ENCODE results near the gene ASCC2.
"Not testable (repeated sequence)": the region's sequence is repeated elsewhere in the genome, so short reads cannot be mapped to it uniquely, and the experiment has no call there.

Gene ASCC2

GRCh38 chr22:29842740-29843139 is 4.7 kb upstream of the ASCC2 start:
- Histone ChIP-seq H3K9ac (no peak overlapping the region), H3K4me1 (peaks cover 4% of the 10 kb centered on the region), H3K4me2 (ENCODE audit: low read length) (no peak overlapping the region), H3K9me3 (ENCODE audit: control insufficient read depth, low read length) (no peaks in the 10 kb centered on the region), H2AFZ (no peak overlapping the region), H3K27me3 (ENCODE audit: control insufficient read depth, insufficient read depth, low read length) (no peaks in the 10 kb centered on the region), H3K4me3 (ENCODE audit: low read depth, low read length) (no peak overlapping the region), H3K79me2 (no peaks in the 10 kb centered on the region), H3K36me3 (ENCODE audit: control insufficient read depth, insufficient read depth, low read length) (no peaks in the 10 kb centered on the region), H3K27ac (no peak overlapping the region)
- no peak for TF ChIP-seq CTCF (IDR thresholded peaks at IDR 0.05)

GRCh38 chr22:29842172-29842571 is 4.1 kb upstream of the ASCC2 start:
- Histone ChIP-seq H3K9me3 (ENCODE audit: control insufficient read depth, low read length) (no peaks in the 10 kb centered on the region), H3K36me3 (ENCODE audit: control insufficient read depth, insufficient read depth, low read length) (no peaks in the 10 kb centered on the region), H3K4me3 (ENCODE audit: low read depth, low read length) (no peak overlapping the region), H3K4me1 (peaks cover 4% of the 10 kb centered on the region), H3K79me2 (no peaks in the 10 kb centered on the region), H3K9ac (no peak overlapping the region), H3K4me2 (ENCODE audit: low read length) (no peak overlapping the region), H3K27me3 (ENCODE audit: control insufficient read depth, insufficient read depth, low read length) (no peaks in the 10 kb centered on the region), H3K27ac (no peak overlapping the region), H2AFZ (no peak overlapping the region)
- no peak for TF ChIP-seq CTCF (IDR thresholded peaks at IDR 0.05)

GRCh38 chr22:29840498-29840897 is 2.4 kb upstream of the ASCC2 start:
- Histone ChIP-seq H3K4me2 (ENCODE audit: low read length) (no peak overlapping the region), H3K27ac (no peak overlapping the region), H3K9ac (no peak overlapping the region), H3K79me2 (no peaks in the 10 kb centered on the region), H3K36me3 (ENCODE audit: control insufficient read depth, insufficient read depth, low read length) (no peaks in the 10 kb centered on the region), H3K4me1 (peaks cover 4% of the 10 kb centered on the region), H3K9me3 (ENCODE audit: control insufficient read depth, low read length) (no peaks in the 10 kb centered on the region), H2AFZ (no peak overlapping the region), H3K27me3 (ENCODE audit: control insufficient read depth, insufficient read depth, low read length) (no peaks in the 10 kb centered on the region), H3K4me3 (ENCODE audit: low read depth, low read length) (no peak overlapping the region)
- no peak for TF ChIP-seq CTCF (IDR thresholded peaks at IDR 0.05)

GRCh38 chr22:29839039-29839438 is 965 bp upstream of the ASCC2 start:
- Histone ChIP-seq H3K9me3 (ENCODE audit: control insufficient read depth, low read length) (no peaks in the 10 kb centered on the region), H3K79me2 (no peaks in the 10 kb centered on the region), H3K27ac (no peak overlapping the region), H3K4me3 (ENCODE audit: low read depth, low read length) (no peak overlapping the region), H3K4me1 (peaks cover 4% of the 10 kb centered on the region), H3K27me3 (ENCODE audit: control insufficient read depth, insufficient read depth, low read length) (no peaks in the 10 kb centered on the region), H3K4me2 (ENCODE audit: low read length) (no peak overlapping the region), H3K36me3 (ENCODE audit: control insufficient read depth, insufficient read depth, low read length) (no peaks in the 10 kb centered on the region), H3K9ac (no peak overlapping the region), H2AFZ (peak overlapping the region; percentile 97)
- TF ChIP-seq CTCF (IDR thresholded peaks at IDR 0.05), result no peak

- H3K27me3 ChIP-seq (ENCODE audit: control insufficient read depth, insufficient read depth, low read length), result no peaks in the 10 kb centered on the region
- H3K9me3 ChIP-seq (ENCODE audit: control insufficient read depth, low read length), result no peaks in the 10 kb centered on the region
- H3K79me2 ChIP-seq, result no peaks in the 10 kb centered on the region
- peak overlapping the region; percentile 97 for H2AFZ ChIP-seq
- H3K36me3 ChIP-seq (ENCODE audit: control insufficient read depth, insufficient read depth, low read length), result no peaks in the 10 kb centered on the region
- TF ChIP-seq CTCF (IDR thresholded peaks at IDR 0.05), result no peak
- H3K4me1 ChIP-seq, result peaks cover 4% of the 10 kb centered on the region
- peak overlapping the region; percentile 87 for H3K4me3 ChIP-seq (ENCODE audit: low read depth, low read length)
- H3K9ac ChIP-seq, result peak overlapping the region; percentile 4
- H3K27ac ChIP-seq, result peak overlapping the region; percentile 83
- H3K4me2 ChIP-seq (ENCODE audit: low read length), result peak overlapping the region; percentile 66
Observed at GRCh38 chr22:29838599-29838956, 504 bp upstream of the ASCC2 start.

GRCh38 chr22:29836791-29837370 is 1.2 kb downstream of the ASCC2 start:
- H3K9me3 ChIP-seq (ENCODE audit: control insufficient read depth, low read length); H2AFZ ChIP-seq; H3K27me3 ChIP-seq (ENCODE audit: control insufficient read depth, insufficient read depth, low read length); H3K79me2 ChIP-seq; H3K36me3 ChIP-seq (ENCODE audit: control insufficient read depth, insufficient read depth, low read length); H3K27ac ChIP-seq; H3K4me3 ChIP-seq (ENCODE audit: low read depth, low read length); H3K9ac ChIP-seq; H3K4me1 ChIP-seq: not testable (repeated sequence)
- peak overlapping the region; percentile 66 for H3K4me2 ChIP-seq (ENCODE audit: low read length)
